ENCODE data around the gene KCNJ16.
A peak's percentile ranks its signal among the peaks of the same experiment; 100 is the strongest.

The KCNJ16 gene

DNA sequence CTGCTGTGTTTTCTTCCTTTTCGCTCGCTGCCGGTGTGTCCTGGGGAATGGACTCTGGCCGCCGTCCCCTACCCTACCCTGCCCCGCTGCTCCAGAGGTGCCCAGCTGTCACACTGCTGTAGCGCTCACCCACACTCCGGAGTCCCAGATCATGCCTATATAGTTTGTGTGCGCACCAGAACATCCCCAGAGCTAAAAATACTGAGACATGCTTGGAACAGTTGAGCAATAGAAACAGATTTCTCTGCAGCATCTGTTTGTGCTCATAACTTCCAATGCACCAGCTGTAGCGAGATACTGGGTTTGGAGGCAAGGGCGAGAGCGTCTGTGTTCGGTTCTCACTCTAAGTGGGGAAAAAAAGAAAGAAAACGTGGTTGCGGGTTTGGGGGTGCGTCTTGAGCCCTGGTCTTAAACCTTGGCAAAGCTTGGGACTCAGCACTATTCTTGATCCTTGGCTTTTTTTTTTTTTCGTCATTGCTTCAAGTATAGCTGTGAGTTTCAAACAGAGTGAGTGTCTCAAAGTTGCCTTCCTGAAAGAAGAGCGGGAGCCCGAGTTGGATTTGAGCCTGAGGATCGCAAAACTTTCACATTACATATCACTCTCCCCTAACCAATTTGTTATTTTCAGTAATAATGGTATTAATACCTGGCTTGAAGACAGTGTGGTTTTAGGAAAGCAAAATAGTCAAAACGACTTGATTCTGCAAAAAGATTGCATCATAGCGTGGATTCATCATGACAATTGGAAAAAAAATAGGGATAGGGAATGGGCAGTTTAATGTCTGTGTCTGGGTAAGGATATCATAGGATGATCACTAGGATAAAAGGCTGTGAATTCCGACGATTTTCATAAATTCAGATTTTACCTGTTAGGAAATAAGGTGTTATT lies 94.9 kb downstream of the KCNJ16 start:
- FAIRE-seq, result peak; percentile 55
- TF ChIP-seq POLR2A (IDR thresholded peaks at IDR 0.05; ENCODE audit: low read depth, low read length), result no peak
- DNase-seq (ENCODE audit: insufficient read length, low spot score), result no peak

DNA sequence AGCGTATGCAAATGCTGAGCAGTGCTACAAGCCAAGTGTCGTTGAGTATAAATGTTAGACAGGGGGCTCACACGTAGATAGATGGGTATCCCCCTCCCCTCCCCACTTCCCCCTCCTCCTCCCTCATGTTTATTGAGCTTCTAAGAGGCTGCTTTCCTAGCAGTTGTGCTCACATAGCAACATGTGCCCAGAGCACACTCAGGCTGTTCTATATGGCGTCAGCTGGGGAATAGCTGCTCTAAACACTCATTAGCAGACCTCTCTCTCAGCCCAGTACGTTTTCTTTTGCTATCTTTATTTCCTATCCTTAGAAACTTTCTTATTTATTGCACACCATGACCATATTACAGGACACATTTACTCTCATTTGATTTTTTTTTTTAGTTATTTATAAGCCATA lies 96.1 kb downstream of the KCNJ16 start:
- no peak for FAIRE-seq
- no peak for DNase-seq (ENCODE audit: insufficient read length, low spot score)
- TF ChIP-seq POLR2A (IDR thresholded peaks at IDR 0.05; ENCODE audit: low read depth, low read length), result no peak

DNA sequence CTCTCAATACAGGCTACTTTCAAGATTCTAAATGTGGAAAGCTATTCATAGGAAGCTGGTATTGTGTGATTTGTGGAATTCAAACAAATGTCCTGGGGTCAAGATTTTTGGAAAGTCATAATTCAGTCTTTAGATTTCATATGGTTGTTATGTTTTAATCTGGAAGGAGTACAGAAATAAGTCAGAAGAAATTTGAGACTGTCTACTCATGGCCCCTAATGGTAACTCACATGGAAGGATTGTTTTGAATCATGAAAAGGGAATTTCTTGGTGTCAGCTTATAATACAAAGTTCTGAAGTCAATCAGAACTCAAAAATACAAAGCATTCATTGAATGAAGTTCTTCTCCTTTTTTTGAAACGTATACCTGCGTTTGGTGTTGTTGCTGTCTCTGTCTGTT lies 97.4 kb downstream of the KCNJ16 start:
- TF ChIP-seq POLR2A (IDR thresholded peaks at IDR 0.05; ENCODE audit: low read depth, low read length), result no peak
- DNase-seq (ENCODE audit: insufficient read length, low spot score), result no peak
- FAIRE-seq, result no peak

DNA sequence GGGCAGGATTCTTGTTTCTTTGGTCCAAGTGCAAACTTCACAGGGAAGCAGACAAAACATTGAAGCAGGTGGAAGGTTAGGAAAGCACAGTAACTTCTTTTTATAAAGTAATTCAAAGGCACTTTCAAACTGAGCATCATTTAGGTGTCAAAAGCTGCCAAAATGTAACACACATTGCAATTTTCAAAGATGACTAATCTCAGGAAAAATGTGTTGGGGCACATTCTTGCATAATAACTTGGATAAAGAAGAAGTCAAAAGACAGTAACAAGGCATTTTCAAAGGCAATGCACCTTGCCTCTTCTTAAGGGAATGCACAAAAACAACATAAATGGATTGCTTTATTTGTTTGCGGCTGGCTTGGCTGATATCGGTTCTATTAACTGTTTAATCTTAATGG lies 97.9 kb downstream of the KCNJ16 start:
- no peak for FAIRE-seq
- TF ChIP-seq POLR2A (IDR thresholded peaks at IDR 0.05; ENCODE audit: low read depth, low read length), result no peak
- DNase-seq (ENCODE audit: insufficient read length, low spot score), result no peak

DNA sequence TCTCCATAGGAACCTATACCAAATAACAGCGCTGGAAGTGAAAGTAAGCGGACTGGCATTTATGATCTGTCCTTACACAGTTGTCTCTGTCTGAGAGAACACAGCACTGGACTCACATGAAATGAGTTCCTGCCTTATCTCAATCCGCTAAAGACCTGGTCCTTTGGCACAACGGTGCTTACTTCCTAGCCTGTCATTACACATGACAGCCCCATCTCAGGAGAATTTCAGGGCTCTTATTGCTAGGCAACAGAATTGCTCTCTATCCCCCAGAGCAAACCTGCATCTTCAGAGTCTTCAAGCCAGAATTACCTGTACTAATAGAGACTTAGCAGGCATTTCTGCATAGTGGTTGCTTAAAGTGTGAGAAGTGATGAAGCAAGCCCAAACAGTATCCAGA lies 98.7 kb downstream of the KCNJ16 start:
- FAIRE-seq, result no peak
- no peak for TF ChIP-seq POLR2A (IDR thresholded peaks at IDR 0.05; ENCODE audit: low read depth, low read length)
- DNase-seq (ENCODE audit: insufficient read length, low spot score), result no peak

DNA sequence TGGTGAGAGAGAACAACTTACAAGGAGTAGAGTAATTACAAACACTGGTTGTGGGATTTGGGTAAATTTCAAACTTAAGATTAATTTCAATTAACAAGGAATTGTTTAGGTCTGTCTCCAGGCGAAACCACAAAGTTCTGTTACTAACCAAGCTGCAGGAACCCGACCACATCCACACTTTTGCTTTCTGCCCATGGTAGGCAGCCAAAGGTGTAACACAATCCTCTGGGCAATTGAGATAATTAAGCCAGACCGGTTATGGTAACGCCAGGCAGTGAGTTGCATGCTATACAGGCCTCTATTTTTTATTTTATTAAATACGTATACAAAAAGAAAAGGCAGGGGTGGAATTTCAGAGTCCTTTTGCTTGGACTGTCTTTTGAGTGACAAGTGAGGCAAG lies 106.4 kb downstream of the KCNJ16 start:
- FAIRE-seq (no peak), DNase-seq (ENCODE audit: insufficient read length, low spot score) (no peak)

DNA sequence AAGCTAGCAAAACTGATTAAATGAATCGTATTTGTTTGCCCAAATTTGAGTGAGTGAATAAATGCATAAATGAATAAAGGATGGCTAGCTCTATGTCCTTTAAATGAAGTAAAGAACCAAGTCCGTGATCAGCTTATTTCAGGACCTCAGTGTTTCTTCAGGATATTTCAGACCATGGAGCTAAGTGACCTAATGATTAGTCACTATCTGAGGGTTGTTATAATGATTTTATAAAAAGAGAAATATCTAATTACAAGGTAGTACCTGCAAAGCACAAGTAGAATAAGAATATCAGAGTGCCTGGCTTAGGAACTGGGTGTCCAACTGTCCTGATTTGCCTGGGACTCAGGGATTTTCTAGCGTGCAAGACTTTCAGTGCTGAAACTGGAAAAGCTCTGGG lies 106.8 kb downstream of the KCNJ16 start:
- DNase-seq (ENCODE audit: insufficient read length, low spot score) (no peak), FAIRE-seq (no peak)
- TF ChIP-seq POLR2A (IDR thresholded peaks at IDR 0.05; ENCODE audit: low read depth, low read length), result no peak

More for the DNA sequence above, 106.4 kb downstream of the KCNJ16 start:
- no peak for TF ChIP-seq POLR2A (IDR thresholded peaks at IDR 0.05; ENCODE audit: low read depth, low read length)

DNA sequence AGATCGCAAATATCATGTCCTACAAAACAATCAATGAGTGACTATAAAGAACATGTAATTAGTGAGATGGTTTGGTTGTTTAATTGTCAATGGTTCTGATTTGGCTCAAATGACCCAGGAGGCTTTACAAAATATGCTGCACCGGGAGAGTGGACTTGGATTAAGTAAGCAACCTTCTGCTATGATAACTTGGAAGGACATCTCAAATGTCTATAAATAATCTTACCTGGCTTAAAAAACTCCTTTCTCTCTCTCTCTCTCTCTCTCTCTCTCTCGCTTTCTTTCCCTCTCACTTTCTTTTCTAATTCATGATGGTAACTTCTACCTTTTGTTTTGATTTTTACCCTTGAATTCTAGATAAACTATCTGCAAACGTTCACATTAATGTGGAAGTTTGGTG lies 108.5 kb downstream of the KCNJ16 start:
- DNase-seq (ENCODE audit: insufficient read length, low spot score) (no peak), FAIRE-seq (no peak)
- TF ChIP-seq POLR2A (IDR thresholded peaks at IDR 0.05; ENCODE audit: low read depth, low read length), result no peak

DNA sequence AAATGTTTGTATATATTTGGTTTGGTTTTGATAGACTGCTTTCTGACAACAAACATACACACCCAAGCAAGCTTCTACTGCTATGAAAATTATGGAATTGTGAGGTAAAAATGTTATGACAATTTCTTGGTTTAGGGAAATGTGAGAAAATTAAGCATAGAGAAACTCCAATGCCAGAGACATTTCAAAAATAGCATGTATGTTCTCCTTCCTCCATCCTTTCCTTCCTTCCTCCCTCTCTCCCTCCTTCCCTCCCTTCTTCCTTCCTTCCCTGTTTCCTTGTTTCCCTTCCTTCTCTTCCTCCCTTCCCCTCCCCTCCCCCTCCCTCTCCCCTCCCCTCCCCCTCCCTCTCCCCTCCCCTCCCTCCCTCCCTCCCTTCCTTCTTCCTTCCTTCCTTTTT lies 109.2 kb downstream of the KCNJ16 start:
- no peak for DNase-seq (ENCODE audit: insufficient read length, low spot score)
- FAIRE-seq, result no peak
- TF ChIP-seq POLR2A (IDR thresholded peaks at IDR 0.05; ENCODE audit: low read depth, low read length), result no peak

DNA sequence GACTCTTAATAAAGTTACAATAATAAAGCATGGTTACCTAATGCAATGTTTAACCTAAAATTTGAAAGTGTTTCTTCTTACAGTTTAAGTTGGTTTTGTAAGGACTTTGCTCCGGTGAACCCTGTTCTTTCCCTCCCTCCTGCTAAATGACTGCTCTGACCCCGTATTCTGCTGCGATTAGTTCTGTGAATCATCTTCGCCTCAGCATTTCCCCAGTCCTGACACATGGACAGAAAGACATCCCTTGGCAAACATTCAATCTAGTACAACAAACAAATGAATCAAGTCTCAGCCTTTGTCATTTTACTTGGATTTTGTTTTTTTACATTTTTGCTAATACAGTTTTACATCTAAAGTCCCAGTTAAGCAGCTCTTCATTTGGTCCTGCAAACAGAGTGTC lies 109.7 kb downstream of the KCNJ16 start:
- FAIRE-seq, result peak; percentile 23

More for the DNA sequence above, 109.7 kb downstream of the KCNJ16 start:
- TF ChIP-seq POLR2A (IDR thresholded peaks at IDR 0.05; ENCODE audit: low read depth, low read length), result no peak
- no peak for DNase-seq (ENCODE audit: insufficient read length, low spot score)

Measured in H54 (cell line).